Lung (tissue), 12 donors: ENCODE data around the gene APRT. TPM values are rescaled to one million over a fixed set of nuclear protein-coding genes. Genes with fewer than 3 reads are reported as not detected.

Source experiments
- ATAC-seq: fragments of 200-7000 bp; cut with Tn5 transposase; one replicate; pipeline ENCODE4 v1.9.1; 2020; ENCODE audit warnings: moderate number of reproducible peaks; ENCODE audit not compliant: insufficient read depth, low FRiP score
- DNase-seq, 3 donors: peaks; one replicate each; pipeline ENCODE4 v3.0.0-alpha.2; 2013 to 2017
- H3K27ac ChIP-seq, 2 donors: one replicate each; pipeline ENCODE4 v1.5.1; 2013; ENCODE audit warnings: mild to moderate bottlenecking in 2 of 2, moderate library complexity in 2 of 2, control low read depth in 1 of 2, inconsistent platforms in 1 of 2, low read depth in 1 of 2, low read length in 1 of 2
- H3K27me3 ChIP-seq, 3 donors: one replicate each; pipeline ENCODE4 v1.5.1; 2013; ENCODE audit warnings: low read length in 2 of 3; ENCODE audit not compliant: control insufficient read depth in 3 of 3, insufficient read depth in 3 of 3
- H3K36me3 ChIP-seq, 4 donors: one replicate each; pipeline ENCODE4 v1.5.1; 2013; ENCODE audit warnings: low read length in 4 of 4, mild to moderate bottlenecking in 1 of 4, moderate library complexity in 1 of 4; ENCODE audit not compliant: control insufficient read depth in 4 of 4, insufficient read depth in 4 of 4
- H3K4me1 ChIP-seq, 5 donors: one replicate each; pipeline ENCODE4 v1.5.1; 2013; ENCODE audit warnings: low read length in 5 of 5, mild to moderate bottlenecking in 2 of 5, moderate library complexity in 1 of 5; ENCODE audit not compliant: control insufficient read depth in 5 of 5, insufficient read depth in 5 of 5
- H3K4me3 ChIP-seq: one replicate; pipeline ENCODE4 v1.5.1; 2013; ENCODE audit warnings: mild to moderate bottlenecking, control low read depth, moderate library complexity
- H3K9ac ChIP-seq, 2 donors: one replicate each; pipeline ENCODE4 v1.5.1; 2013; ENCODE audit warnings: low read length in 2 of 2, control low read depth in 1 of 2; ENCODE audit not compliant: insufficient read depth in 1 of 2
- H3K9me3 ChIP-seq, 4 donors: one replicate each; pipeline ENCODE4 v1.5.1; 2013; ENCODE audit warnings: low read length in 3 of 4, mild to moderate bottlenecking in 1 of 4, moderate library complexity in 1 of 4; ENCODE audit not compliant: control insufficient read depth in 4 of 4, insufficient read depth in 3 of 4
- WGBS, 2 donors: extraction: QIAGEN DNeasy Blood & Tissue Kit; methylation state at CpG; one replicate each; pipeline ENCODE4 v1.1.7; 2013; 5-methylcytosine and 5-hydroxymethylcytosine counted together
- polyA plus RNA-seq, 2 donors: library from polyadenylated mRNA; stranded (reverse); fragments of 200-250 nt; gene quantifications; one replicate each; pipeline ENCODE4 v1.2.1, GENCODE V29; 2013
- total RNA-seq, 2 donors: library from RNA; depleted of rRNA in 1 of 2; stranded (reverse); fragments of >200 nt in 1 of 2; gene quantifications; one replicate each; pipeline ENCODE4 v1.2.1, GENCODE V29; 2014 to 2021
- TF ChIP-seq, protein P1 (sequence below): IDR thresholded peaks from 2 replicates; pipeline ENCODE4 v1.5.1; 2012; ENCODE audit warnings: mild to moderate bottlenecking; ENCODE audit errors: control extremely low read depth, extremely low read depth
- donor health status: control.
- donor health status: control.
- donor health status: Bipolar disorder and iron deficiency.
- donor health status: healthy.
- donor health status: DM: yes; HTN: yes; CAD: no.

The APRT gene
- total and polyA plus RNA-seq, 4 donors: 44.2 to 260 (median 176) TPM

DNA sequence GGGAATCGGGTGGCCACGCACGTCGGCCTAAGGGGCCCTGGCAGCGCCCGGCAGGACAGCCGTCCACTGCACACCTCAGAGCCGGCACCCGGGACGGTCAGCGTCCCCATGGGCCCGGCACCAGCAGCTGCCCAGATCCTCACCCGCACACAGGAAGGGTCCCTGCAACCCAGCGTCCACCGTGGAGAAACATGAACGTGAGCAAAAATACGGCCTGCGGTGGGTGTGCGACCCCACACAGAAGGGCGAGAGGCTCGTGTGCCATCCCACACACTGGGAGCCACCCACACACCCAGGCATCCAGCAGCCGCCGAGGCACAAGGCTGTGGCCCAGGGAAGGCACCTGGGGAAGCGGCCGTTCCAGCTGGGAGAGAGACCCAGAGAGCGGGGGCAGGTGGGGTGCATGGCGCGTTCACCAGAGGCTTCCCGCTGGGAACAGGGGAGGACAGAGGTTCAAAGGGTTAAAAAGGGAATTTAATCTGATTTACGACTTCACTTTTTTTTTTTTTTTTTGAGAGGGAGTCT is 33.1 kb downstream of the APRT start:
- Histone ChIP-seq H3K4me1 (peaks cover 0 to 60% (median 23%) of the 10 kb centered on the region in 5 donors), H3K27me3 (no peaks in the 10 kb centered on the region), H3K9me3 (no peaks in the 10 kb centered on the region), H3K27ac (no peak overlapping the region), H3K4me3 (no peak overlapping the region), H3K36me3 (peaks cover 0 to 11% (median 0%) of the 10 kb centered on the region in 4 donors), H3K9ac (no peak overlapping the region)
- ATAC-seq: no peak
- TF ChIP-seq, protein P1, sequence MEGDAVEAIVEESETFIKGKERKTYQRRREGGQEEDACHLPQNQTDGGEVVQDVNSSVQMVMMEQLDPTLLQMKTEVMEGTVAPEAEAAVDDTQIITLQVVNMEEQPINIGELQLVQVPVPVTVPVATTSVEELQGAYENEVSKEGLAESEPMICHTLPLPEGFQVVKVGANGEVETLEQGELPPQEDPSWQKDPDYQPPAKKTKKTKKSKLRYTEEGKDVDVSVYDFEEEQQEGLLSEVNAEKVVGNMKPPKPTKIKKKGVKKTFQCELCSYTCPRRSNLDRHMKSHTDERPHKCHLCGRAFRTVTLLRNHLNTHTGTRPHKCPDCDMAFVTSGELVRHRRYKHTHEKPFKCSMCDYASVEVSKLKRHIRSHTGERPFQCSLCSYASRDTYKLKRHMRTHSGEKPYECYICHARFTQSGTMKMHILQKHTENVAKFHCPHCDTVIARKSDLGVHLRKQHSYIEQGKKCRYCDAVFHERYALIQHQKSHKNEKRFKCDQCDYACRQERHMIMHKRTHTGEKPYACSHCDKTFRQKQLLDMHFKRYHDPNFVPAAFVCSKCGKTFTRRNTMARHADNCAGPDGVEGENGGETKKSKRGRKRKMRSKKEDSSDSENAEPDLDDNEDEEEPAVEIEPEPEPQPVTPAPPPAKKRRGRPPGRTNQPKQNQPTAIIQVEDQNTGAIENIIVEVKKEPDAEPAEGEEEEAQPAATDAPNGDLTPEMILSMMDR: no peak
- no peak for DNase-seq
- 83 to 85% methylated on average over 27 to 30 of the region's 30 CpGs for WGBS, 2 donors

DNA sequence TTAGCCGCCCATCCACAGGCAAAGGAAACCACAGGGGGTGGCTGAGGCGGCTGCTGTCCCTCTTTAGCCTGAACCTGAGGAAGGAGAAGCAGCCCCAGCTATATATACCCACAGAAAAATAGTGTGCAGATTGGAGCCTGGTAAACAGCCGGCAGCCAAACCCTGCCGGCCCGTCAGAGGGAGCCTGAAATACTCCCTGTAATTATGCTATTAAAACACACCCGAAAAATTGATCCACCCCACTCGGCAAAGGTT is 33.5 kb downstream of the APRT start:
- no peak for ATAC-seq
- 52 to 67% methylated on average over 7 of the region's 7 CpGs for WGBS, 2 donors
- no peak for DNase-seq
- TF ChIP-seq, protein P1: no peak
- no peaks in the 10 kb centered on the region for H3K27me3 ChIP-seq
- peaks cover 0 to 11% (median 0%) of the 10 kb centered on the region in 4 donors for H3K36me3 ChIP-seq
- peaks cover 0 to 60% (median 26%) of the 10 kb centered on the region in 5 donors for H3K4me1 ChIP-seq
- H3K9ac ChIP-seq: no peak overlapping the region
- no peak overlapping the region for H3K27ac ChIP-seq
- no peak overlapping the region for H3K4me3 ChIP-seq
- H3K9me3 ChIP-seq: no peaks in the 10 kb centered on the region

DNA sequence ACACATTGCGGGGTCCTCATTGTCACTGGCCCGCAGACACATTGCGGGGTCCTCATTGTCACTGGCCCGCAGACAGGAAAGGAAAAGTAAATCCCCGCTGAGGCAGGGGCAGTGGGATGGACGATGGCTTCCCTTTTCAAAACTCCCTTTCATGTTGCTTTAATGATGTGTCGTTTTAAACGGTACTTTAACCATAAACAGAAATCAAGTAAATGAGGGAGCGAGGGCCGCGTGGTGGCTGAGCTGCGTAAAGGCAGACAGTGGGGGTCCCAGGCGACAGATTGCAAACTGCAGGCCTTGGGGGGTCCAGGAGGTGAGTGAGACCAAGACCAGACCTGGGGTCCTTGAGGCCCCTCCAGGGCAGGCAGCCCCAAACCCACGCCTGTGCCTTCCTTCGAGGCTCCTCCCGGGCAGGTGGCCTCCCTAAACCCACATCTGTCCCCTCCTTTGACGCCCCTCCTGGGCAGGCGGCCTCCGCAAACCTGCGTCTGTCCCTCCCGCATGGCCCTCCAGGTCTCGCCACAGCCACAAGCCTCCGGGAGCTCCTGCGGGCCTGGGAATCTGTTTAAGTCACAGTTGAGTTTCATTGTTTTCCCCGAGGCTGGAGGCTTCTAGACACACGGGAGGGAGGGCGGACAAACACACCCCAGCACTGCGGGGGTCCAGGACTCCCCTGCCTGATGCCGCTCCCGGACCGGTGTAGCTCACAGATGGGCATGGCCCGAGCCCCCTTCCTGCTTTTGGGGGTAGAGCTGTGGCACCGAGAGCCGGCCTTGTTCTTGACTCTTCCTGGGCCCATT is 34.1 kb downstream of the APRT start:
- 65 to 73% methylated on average over 34 of the region's 34 CpGs for WGBS, 2 donors
- Histone ChIP-seq H3K9ac (no peak overlapping the region), H3K36me3 (peaks cover 0 to 11% (median 0%) of the 10 kb centered on the region in 4 donors), H3K9me3 (no peaks in the 10 kb centered on the region), H3K27me3 (no peaks in the 10 kb centered on the region), H3K4me3 (no peak overlapping the region), H3K27ac (no peak overlapping the region), H3K4me1 (peaks cover 0 to 62% (median 29%) of the 10 kb centered on the region in 5 donors)
- DNase-seq: peak; percentile 47 to 77 (median 68)
- ATAC-seq: no peak
- TF ChIP-seq, protein P1: no peak
